PFSK-1 (cell line): ENCODE results near the gene NAALADL2.

Source experiments
- FOXP2 ChIP-seq: optimal IDR thresholded peaks from 2 replicates; pipeline ENCODE3; 2011; ENCODE audit warnings: borderline replicate concordance, control low read depth, inconsistent platforms; ENCODE audit not compliant: insufficient read depth; ENCODE audit errors: extremely low read length, extremely low read depth
- POLR2AphosphoS5 ChIP-seq: IDR thresholded peaks from 2 replicates; pipeline ENCODE4 v1.6.1; 2012; ENCODE audit warnings: low read depth, mild to moderate bottlenecking, control low read depth, low read length, moderate library complexity
- SIN3A ChIP-seq: IDR thresholded peaks from 2 replicates; pipeline ENCODE4 v1.6.1; 2012; ENCODE audit warnings: mild to moderate bottlenecking, low read length, moderate library complexity, borderline replicate concordance; ENCODE audit not compliant: insufficient read depth
- TAF1 ChIP-seq: IDR thresholded peaks from 2 replicates; pipeline ENCODE4 v1.6.1; 2012; ENCODE audit warnings: low read length, control low read depth, borderline replicate concordance; ENCODE audit not compliant: insufficient read depth
- TF ChIP-seq, protein P1 (sequence below), 2 experiments: IDR thresholded peaks; 2 replicates each; pipeline versions ENCODE4 v1.6.1 to v1.8.0; 2011 to 2012; ENCODE audit warnings: low read depth in 2 of 2, low read length in 2 of 2, control low read depth in 1 of 2, inconsistent platforms in 1 of 2, mild to moderate bottlenecking in 1 of 2, moderate library complexity in 1 of 2; ENCODE audit not compliant: insufficient read depth in 1 of 2

NAALADL2 gene

DNA sequence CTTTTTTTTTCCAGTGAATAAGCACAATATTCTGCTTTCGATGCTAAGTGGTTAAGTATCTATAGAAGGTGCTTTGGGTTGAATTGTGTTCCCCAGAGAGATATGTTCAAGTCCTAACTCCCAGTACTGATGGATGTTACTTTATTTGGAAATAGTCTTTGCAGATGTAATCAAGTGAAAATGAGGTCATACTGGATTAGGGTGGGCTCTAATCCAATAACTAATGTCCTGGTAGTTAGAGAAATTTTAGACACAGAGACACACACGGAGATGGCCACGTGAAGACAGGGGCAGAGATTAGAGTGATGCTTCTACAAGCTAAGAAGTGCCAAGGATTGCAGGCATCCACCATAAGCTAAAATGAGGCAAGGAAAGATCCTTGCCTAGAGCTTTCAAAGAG lies 662.3 kb downstream of the NAALADL2 start:
- TF ChIP-seq SIN3A (no peak), TAF1 (no peak), POLR2AphosphoS5 (no peak), FOXP2 (no peak)
- TF ChIP-seq, protein P1, sequence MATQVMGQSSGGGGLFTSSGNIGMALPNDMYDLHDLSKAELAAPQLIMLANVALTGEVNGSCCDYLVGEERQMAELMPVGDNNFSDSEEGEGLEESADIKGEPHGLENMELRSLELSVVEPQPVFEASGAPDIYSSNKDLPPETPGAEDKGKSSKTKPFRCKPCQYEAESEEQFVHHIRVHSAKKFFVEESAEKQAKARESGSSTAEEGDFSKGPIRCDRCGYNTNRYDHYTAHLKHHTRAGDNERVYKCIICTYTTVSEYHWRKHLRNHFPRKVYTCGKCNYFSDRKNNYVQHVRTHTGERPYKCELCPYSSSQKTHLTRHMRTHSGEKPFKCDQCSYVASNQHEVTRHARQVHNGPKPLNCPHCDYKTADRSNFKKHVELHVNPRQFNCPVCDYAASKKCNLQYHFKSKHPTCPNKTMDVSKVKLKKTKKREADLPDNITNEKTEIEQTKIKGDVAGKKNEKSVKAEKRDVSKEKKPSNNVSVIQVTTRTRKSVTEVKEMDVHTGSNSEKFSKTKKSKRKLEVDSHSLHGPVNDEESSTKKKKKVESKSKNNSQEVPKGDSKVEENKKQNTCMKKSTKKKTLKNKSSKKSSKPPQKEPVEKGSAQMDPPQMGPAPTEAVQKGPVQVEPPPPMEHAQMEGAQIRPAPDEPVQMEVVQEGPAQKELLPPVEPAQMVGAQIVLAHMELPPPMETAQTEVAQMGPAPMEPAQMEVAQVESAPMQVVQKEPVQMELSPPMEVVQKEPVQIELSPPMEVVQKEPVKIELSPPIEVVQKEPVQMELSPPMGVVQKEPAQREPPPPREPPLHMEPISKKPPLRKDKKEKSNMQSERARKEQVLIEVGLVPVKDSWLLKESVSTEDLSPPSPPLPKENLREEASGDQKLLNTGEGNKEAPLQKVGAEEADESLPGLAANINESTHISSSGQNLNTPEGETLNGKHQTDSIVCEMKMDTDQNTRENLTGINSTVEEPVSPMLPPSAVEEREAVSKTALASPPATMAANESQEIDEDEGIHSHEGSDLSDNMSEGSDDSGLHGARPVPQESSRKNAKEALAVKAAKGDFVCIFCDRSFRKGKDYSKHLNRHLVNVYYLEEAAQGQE (IDR thresholded peaks at IDR 0.05; ENCODE audit: insufficient read depth in 1 of 2, low read depth in 2 of 2, low read length in 2 of 2) = no peak

DNA sequence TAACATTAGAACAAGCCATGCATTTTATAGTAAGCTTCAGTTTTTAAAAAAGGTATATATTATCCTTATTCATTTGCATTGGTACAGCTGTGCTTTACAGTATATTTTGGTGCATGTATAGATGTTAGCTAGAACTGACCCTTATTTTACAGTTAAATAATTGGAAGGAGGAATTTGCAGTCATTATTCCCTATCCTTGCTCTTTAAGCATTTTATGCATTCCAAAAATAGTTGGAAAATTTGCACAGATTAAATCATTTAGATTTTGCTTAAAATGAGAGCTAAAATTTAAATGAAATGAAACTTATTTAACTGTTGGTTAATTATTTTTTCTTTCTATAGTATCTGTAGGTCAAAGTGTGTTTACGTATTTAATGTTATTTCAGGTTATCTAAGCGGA lies 667.1 kb downstream of the NAALADL2 start:
- no peak for TF ChIP-seq POLR2AphosphoS5
- TF ChIP-seq, protein P1 (IDR thresholded peaks at IDR 0.05; ENCODE audit: insufficient read depth in 1 of 2, low read depth in 2 of 2, low read length in 2 of 2) = no peak
- TF ChIP-seq FOXP2 = no peak
- TF ChIP-seq SIN3A = no peak
- no peak for TF ChIP-seq TAF1

DNA sequence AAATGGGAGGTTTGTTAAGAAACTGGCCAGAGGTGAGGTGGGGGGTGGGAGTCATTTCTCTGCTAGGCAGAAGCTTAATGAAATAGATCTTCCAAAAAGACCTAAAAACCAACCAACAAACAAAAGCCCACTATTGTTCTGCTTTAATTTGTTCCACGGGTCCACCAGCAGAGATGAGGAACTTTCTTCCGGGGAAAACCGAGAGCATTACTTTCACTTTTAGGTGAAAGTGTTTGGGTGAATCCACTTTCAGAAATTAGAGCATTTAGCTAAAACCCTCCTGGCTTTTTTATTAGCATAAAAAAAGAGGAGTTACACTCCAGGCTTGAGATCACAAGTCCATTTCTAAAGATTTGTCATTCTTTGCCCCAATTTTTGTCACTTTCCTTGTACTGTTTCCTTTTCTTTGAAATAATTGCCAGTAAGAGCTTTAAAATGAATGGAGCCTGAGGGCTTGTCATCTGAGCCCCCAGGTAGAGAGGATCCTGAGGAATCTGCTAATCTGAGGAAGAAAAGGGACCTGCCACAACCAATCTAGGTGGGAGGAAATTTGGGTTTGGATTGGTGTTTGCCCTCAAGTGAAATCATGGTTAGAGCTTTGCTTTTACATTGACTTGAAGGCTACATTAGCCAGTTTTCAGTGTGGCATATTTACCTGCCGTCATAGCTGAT lies 667.6 kb downstream of the NAALADL2 start:
- TF ChIP-seq FOXP2 (no peak), TAF1 (no peak), SIN3A (no peak)

DNA sequence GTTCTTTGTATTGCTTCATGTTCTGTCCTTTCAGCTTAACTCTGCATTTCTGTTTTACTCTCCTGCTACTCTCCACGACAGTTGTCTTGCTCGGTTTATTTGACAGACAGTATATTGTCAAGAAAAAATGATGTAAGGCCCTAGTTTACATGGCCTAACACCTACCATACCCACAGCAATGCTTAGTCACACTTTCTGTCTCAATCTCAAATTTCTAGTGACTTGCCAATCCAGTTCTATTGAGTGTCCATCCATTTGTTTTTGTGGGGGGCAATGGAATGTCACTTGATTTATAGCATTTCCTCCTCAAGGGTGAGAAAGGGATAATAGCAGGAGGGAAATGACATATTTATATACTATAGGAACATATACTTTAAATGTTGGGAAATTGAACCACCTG lies 676.2 kb downstream of the NAALADL2 start:
- no peak for TF ChIP-seq TAF1
- TF ChIP-seq POLR2AphosphoS5 = no peak
- TF ChIP-seq SIN3A = no peak
- TF ChIP-seq, protein P1 (IDR thresholded peaks at IDR 0.05; ENCODE audit: insufficient read depth in 1 of 2, low read depth in 2 of 2, low read length in 2 of 2) = no peak
- no peak for TF ChIP-seq FOXP2

DNA sequence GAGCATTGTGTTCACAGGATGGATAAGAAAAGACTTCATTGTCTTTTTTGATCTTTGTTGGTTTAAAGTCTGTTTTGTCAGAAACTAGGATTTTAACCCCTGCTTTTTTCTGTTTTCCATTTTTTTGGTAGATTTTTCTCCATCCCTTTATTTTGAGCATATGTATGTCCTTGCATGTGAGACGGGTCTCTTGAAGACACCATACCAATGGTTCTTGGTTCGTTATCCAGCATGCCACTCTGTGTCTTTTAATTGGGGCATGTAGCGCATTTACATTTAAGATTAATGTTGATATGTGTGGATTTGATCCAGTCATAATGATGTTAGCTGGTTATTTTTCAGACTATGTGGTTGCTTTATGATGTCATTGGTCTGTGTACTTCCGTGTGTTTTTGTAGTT lies 687.0 kb downstream of the NAALADL2 start:
- TF ChIP-seq FOXP2 (no peak), SIN3A (no peak), POLR2AphosphoS5 (no peak), TAF1 (no peak)
- TF ChIP-seq, protein P1 (IDR thresholded peaks at IDR 0.05; ENCODE audit: insufficient read depth in 1 of 2, low read depth in 2 of 2, low read length in 2 of 2) = no peak
